ENCODE measurements around the gene DCAF7.

Gene DCAF7

DNA sequence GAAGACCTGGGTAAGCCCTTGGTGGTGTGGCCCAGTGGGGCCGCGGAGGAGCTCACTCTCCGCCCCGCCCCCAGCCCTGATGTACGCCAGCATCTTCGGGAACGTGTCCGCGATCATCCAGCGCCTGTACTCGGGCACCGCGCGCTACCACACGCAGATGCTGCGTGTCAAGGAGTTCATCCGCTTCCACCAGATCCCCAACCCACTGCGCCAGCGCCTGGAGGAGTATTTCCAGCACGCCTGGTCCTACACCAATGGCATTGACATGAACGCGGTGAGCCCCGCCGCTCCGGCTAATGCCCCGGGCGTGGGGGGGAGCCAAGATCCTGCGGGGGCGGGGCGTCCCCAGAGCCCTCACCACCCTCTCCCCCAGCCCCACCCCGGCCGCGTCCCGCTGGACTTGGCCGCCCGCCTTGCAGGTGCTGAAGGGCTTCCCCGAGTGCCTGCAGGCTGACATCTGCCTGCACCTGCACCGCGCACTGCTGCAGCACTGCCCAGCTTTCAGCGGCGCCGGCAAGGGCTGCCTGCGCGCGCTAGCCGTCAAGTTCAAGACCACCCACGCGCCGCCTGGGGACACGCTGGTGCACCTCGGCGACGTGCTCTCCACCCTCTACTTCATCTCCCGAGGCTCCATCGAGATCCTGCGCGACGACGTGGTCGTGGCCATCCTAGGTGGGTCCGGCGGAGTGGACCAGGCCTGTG, 12.1 kb upstream of the DCAF7 start:
- no peak for DNase-seq (ENCODE audit: low read depth)
- TF ChIP-seq, protein P1, sequence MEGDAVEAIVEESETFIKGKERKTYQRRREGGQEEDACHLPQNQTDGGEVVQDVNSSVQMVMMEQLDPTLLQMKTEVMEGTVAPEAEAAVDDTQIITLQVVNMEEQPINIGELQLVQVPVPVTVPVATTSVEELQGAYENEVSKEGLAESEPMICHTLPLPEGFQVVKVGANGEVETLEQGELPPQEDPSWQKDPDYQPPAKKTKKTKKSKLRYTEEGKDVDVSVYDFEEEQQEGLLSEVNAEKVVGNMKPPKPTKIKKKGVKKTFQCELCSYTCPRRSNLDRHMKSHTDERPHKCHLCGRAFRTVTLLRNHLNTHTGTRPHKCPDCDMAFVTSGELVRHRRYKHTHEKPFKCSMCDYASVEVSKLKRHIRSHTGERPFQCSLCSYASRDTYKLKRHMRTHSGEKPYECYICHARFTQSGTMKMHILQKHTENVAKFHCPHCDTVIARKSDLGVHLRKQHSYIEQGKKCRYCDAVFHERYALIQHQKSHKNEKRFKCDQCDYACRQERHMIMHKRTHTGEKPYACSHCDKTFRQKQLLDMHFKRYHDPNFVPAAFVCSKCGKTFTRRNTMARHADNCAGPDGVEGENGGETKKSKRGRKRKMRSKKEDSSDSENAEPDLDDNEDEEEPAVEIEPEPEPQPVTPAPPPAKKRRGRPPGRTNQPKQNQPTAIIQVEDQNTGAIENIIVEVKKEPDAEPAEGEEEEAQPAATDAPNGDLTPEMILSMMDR (IDR thresholded peaks at IDR 0.05; ENCODE audit: control insufficient read depth, extremely low read depth, insufficient read depth), result no peak
- H3K4me3 ChIP-seq (ENCODE audit: low read depth, low read length), result no peak overlapping the region

DNA sequence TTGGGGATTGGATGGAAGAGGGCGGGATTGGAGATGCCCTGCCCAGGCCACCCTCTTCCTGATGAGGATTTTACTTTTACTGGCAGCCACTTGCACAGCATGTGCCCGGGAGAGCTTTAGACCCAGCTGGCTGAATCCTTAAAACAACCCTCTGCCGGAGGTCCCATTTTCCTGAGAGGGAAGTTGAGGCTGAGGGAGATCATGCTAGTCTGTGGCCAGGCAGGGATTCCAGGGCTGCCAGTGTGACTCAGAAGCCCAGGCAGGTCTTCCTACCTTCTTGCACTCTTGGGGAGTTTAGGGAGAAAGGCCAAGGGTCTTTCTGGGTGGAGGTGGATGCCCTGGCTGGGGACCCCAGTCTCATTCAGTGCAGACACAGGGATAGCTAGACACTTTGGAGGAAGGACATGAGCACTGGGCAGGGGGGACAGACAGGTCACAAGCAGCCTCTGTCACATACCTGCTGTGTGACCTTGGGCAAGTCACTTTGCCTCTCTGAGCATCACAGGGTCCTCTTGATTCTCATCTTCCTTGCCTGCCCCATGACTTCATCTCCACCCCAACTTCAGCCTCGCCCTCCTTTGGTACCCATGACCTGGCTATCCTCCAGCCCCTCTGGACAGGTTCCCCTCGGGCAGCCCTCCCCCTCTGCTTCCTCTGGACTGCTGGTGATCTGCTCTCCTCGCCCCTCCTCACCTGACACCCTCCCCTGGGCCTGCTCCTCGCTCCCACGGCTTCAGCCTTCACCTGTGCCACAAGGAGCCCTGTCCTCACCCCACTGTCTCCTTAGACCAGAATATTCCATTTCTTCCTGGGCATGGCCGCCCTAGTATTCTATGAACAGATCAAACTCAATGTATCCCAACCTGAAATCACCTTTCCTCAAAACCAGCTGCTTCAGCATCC, 11.3 kb upstream of the DCAF7 start:
- no peak overlapping the region for H3K4me3 ChIP-seq (ENCODE audit: low read depth, low read length)
- TF ChIP-seq, protein P1 (IDR thresholded peaks at IDR 0.05; ENCODE audit: control insufficient read depth, extremely low read depth, insufficient read depth), result no peak
- no peak for DNase-seq (ENCODE audit: low read depth)

DNA sequence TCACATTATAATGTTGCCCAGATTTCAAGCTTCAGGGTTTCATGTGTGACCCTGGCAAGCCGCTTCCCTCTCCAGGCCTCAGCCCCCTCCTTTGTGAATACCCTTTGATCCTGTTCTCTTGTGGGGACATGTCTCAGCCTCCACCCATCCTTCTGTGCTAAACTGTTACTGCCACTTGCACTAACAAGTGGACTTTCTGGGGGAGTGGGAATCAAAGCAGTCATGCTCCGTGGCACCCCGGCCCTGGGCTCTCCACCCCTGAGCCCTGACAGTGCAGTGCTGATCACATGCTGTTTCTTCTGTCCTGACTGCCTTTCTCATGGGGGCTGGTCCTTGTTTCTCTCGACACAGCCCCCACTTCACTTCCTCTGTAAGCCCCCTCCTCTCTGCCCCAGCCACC, 9.7 kb upstream of the DCAF7 start:
- TF ChIP-seq, protein P1 (IDR thresholded peaks at IDR 0.05; ENCODE audit: control insufficient read depth, extremely low read depth, insufficient read depth), result no peak
- no peak overlapping the region for H3K4me3 ChIP-seq (ENCODE audit: low read depth, low read length)
- no peak for DNase-seq (ENCODE audit: low read depth)

DNA sequence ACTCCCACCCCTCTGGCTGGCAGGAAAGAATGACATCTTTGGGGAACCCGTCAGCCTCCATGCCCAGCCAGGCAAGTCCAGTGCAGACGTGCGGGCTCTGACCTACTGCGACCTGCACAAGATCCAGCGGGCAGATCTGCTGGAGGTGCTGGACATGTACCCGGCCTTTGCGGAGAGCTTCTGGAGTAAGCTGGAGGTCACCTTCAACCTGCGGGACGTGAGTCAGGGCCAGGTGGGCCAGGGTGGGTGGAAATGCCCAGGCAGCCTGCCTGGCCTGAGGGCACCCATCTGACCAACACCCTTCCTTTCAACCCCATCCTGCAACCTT, 8.1 kb upstream of the DCAF7 start:
- no peak overlapping the region for H3K4me3 ChIP-seq (ENCODE audit: low read depth, low read length)
- TF ChIP-seq, protein P1 (IDR thresholded peaks at IDR 0.05; ENCODE audit: control insufficient read depth, extremely low read depth, insufficient read depth), result no peak
- no peak for DNase-seq (ENCODE audit: low read depth)

DNA sequence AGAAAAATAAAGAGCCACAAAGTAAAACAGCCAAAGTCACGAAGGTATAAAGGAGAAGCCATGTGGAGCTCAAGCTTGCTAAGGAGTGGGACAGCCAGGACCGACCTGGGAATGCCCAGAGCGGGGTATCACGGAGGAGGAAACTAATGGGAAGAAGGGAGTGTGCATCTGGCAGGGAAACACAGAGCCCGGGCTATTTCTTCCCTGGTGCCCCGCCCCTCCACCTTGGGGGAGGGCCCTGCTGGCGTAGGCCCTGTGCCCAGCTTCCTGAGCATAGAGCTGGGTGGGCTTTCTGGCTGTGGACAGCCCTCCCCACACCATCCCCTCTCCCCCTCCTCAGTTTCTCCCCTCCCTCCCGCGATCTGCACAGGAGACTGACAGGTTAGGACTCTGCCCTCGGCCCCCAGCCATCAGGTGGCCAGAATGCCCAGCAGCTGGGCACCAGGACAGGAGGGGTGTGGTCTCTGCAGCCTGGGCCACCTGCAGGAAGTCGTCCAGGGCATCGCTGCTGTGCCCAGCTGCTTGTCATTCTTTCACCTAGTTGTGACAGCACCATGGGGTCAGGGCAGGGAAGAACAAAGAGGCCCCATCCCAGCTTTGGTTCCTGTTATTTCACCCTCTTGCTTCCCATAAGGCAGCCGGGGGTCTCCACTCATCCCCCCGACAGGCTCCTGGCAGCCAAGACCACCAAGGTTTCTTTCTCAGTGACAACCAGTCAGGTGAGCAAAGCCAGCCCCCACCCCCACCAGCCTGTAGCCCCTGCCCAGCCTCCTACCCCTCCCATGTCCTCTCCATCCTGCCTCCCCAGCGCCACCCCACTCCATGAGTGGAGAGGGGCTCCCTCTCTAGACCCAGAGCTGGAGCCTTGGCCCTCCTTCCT, 7.1 kb upstream of the DCAF7 start:
- no peak for DNase-seq (ENCODE audit: low read depth)
- H3K4me3 ChIP-seq (ENCODE audit: low read depth, low read length), result no peak overlapping the region
- TF ChIP-seq, protein P1 (IDR thresholded peaks at IDR 0.05; ENCODE audit: control insufficient read depth, extremely low read depth, insufficient read depth), result no peak

DNA sequence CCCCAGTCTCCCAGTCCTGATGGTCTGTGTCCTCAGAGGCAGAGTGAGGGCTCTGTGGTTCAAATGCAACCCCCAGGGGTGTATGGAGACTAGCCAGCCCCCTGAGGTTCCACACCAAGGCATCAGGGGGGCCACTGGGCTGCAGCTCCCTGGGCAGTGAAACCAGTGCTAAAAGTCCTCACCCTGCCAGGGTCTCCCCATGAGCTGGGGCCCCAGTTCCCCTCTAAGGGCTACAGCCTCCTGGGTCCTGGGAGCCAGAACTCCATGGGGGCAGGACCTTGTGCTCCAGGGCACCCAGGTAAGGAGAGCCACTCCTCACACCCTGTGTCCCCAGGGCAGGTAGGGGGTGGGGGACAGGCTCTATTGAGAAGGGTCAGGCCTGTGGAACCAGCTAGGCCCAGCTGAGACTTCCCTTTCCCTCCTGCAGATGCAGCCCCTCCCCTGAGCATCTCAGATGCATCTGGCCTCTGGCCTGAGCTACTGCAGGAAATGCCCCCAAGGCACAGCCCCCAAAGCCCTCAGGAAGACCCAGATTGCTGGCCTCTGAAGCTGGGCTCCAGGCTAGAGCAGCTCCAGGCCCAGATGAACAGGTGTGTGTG, 6.4 kb upstream of the DCAF7 start:
- no peak for DNase-seq (ENCODE audit: low read depth)
- no peak overlapping the region for H3K4me3 ChIP-seq (ENCODE audit: low read depth, low read length)
- TF ChIP-seq, protein P1 (IDR thresholded peaks at IDR 0.05; ENCODE audit: control insufficient read depth, extremely low read depth, insufficient read depth), result no peak
